Neural cell (in vitro differentiated cells): ENCODE data around the gene UMODL1. TPM values are rescaled to one million over a fixed set of nuclear protein-coding genes. Genes with fewer than 3 reads are reported as not detected.

Experiments
- H2AFZ ChIP-seq: fragments of 200-600, 300-800 bp; sonication (generic), shearing (Covaris generic); 2 replicates; pipeline ENCODE4 v1.6.0; 2014; ENCODE audit warnings: low read depth, mild to moderate bottlenecking, antibody characterized with exemption, low read length, moderate library complexity
- H3F3A ChIP-seq: fragments of 200-600 bp; shearing (Covaris generic); 2 replicates; pipeline ENCODE4 v1.6.1; 2016; ENCODE audit warnings: mild to moderate bottlenecking, moderate library complexity, mixed read lengths, antibody characterized with exemption, low read length; ENCODE audit not compliant: insufficient read depth, poor library complexity, severe bottlenecking
- H3K27ac ChIP-seq: fragments of 200-600, 300-800 bp; sonication (generic), shearing (Covaris generic); 2 replicates; pipeline ENCODE4 v1.5.1; 2014; ENCODE audit warnings: mild to moderate bottlenecking, low read length, moderate library complexity
- H3K27me3 ChIP-seq: fragments of 300-800, 200-600 bp; sonication (generic), shearing (Covaris generic); 2 replicates; pipeline ENCODE4 v1.6.0; 2014; ENCODE audit warnings: mild to moderate bottlenecking, low read depth, low read length, moderate library complexity; ENCODE audit not compliant: insufficient read depth
- H3K36me3 ChIP-seq: fragments of 300-800, 200-600 bp; sonication (generic), shearing (Covaris generic); 2 replicates; pipeline ENCODE4 v1.5.1; 2014; ENCODE audit warnings: mild to moderate bottlenecking, antibody characterized with exemption, low read length, moderate library complexity; ENCODE audit not compliant: insufficient read depth
- H3K4me2 ChIP-seq: fragments of 300-800, 200-600 bp; sonication (generic), shearing (Covaris generic); 2 replicates; pipeline ENCODE4 v1.6.0; 2014; ENCODE audit warnings: mild to moderate bottlenecking, low read length
- H3K4me3 ChIP-seq: fragments of 300-800, 200-600 bp; sonication (generic), shearing (Covaris generic); 2 replicates; pipeline ENCODE4 v1.5.1; 2014; ENCODE audit warnings: mild to moderate bottlenecking, low read length, moderate library complexity
- H3K79me2 ChIP-seq: fragments of 200-600 bp; shearing (Covaris generic); replicated peaks from 2 replicates; pipeline ENCODE4 v1.6.0; 2014; ENCODE audit warnings: mild to moderate bottlenecking, low read length, moderate library complexity; ENCODE audit not compliant: insufficient read depth
- H3K9ac ChIP-seq: fragments of 300-800, 200-600 bp; sonication (generic), shearing (Covaris generic); 2 replicates; pipeline ENCODE4 v1.6.1; 2016; ENCODE audit warnings: mild to moderate bottlenecking, low read length, mixed read lengths
- H3K9me2 ChIP-seq: fragments of 200-600 bp; shearing (Covaris generic); 2 replicates; pipeline ENCODE4 v1.6.1; 2016; ENCODE audit warnings: mild to moderate bottlenecking, low read length, mixed read lengths; ENCODE audit not compliant: insufficient read depth
- H3K9me3 ChIP-seq: fragments of 200-600, 300-800 bp; sonication (generic), shearing (Covaris generic); 2 replicates; pipeline ENCODE4 v1.6.1; 2016; ENCODE audit warnings: mild to moderate bottlenecking, mixed run types, low read length, moderate library complexity, mixed read lengths
- H4K20me1 ChIP-seq: fragments of 200-600 bp; shearing (Covaris generic); 2 replicates; pipeline ENCODE4 v1.6.1; 2016; ENCODE audit warnings: mild to moderate bottlenecking, mixed run types; ENCODE audit not compliant: insufficient read depth
- CTCF ChIP-seq: fragments of 450-650 bp; IDR thresholded peaks from 2 replicates; pipeline ENCODE4 v1.5.1; 2014; ENCODE audit warnings: antibody characterized with exemption, mild to moderate bottlenecking, moderate library complexity; ENCODE audit not compliant: poor library complexity, severe bottlenecking
- EP300 ChIP-seq: fragments of 450-650 bp; conservative IDR thresholded peaks from 2 replicates; pipeline ENCODE4 v1.6.1; 2014; ENCODE audit warnings: antibody characterized with exemption, mild to moderate bottlenecking, moderate library complexity; ENCODE audit not compliant: poor library complexity, severe bottlenecking
- EZH2 ChIP-seq: fragments of 200-600, 300-800 bp; shearing (Covaris generic), sonication (generic); IDR thresholded peaks from 2 replicates; pipeline ENCODE4 v1.6.1; 2014; ENCODE audit warnings: antibody characterized with exemption, low read length, borderline replicate concordance, mild to moderate bottlenecking; ENCODE audit not compliant: insufficient read depth, poor library complexity, severe bottlenecking
- MXI1 ChIP-seq: fragments of 450-650 bp; conservative IDR thresholded peaks from 2 replicates; pipeline ENCODE4 v1.6.1; 2014; ENCODE audit warnings: antibody characterized with exemption, mild to moderate bottlenecking; ENCODE audit not compliant: poor library complexity, severe bottlenecking
- POLR2AphosphoS5 ChIP-seq: IDR thresholded peaks from 2 replicates; pipeline ENCODE4 v1.6.1; 2012
- RAD21 ChIP-seq: fragments of 450-650 bp; conservative IDR thresholded peaks from 2 replicates; pipeline ENCODE4 v1.6.1; 2014; ENCODE audit warnings: antibody characterized with exemption, mild to moderate bottlenecking, moderate library complexity
- REST ChIP-seq: IDR thresholded peaks from 2 replicates; pipeline ENCODE4 v1.6.1; 2012; ENCODE audit warnings: borderline replicate concordance
- SMC3 ChIP-seq: fragments of 450-650 bp; conservative IDR thresholded peaks from 2 replicates; pipeline ENCODE4 v1.6.1; 2014; ENCODE audit warnings: antibody characterized with exemption, mild to moderate bottlenecking, moderate library complexity; ENCODE audit not compliant: poor library complexity
- TAF1 ChIP-seq: IDR thresholded peaks from 2 replicates; pipeline ENCODE4 v1.6.1; 2012; ENCODE audit warnings: low read depth
- polyA plus RNA-seq: library from polyadenylated mRNA; depleted of rRNA; stranded (reverse); fragments of >200 nt; gene quantifications from 2 replicates; pipeline ENCODE4 v1.2.3, GENCODE V29; 2014

The UMODL1 gene
- polyA plus RNA-seq, 1 donor from 2014 or later: 0.11 TPM

GRCh38 chr21:42154237-42155044 lies 83.3 kb downstream of the UMODL1 start:
- H3K9ac ChIP-seq: no peak overlapping the region
- no peaks in the 10 kb centered on the region for H3K9me2 ChIP-seq
- H3K9me3 ChIP-seq: no peaks in the 10 kb centered on the region

GRCh38 chr21:42155045-42155855 lies 84.1 kb downstream of the UMODL1 start:
- H4K20me1 ChIP-seq: no peaks in the 10 kb centered on the region
- H3K4me3 ChIP-seq: no peak overlapping the region
- H3K4me2 ChIP-seq: no peak overlapping the region
- no peaks in the 10 kb centered on the region for H3K9me2 ChIP-seq
- no peaks in the 10 kb centered on the region for H3K79me2 ChIP-seq
- H3K27ac ChIP-seq: no peak overlapping the region
- no peaks in the 10 kb centered on the region for H3K9me3 ChIP-seq
- no peak overlapping the region for H2AFZ ChIP-seq
- no peak overlapping the region for H3K9ac ChIP-seq
- TF ChIP-seq TAF1: no peak
- no peaks in the 10 kb centered on the region for H3F3A ChIP-seq
- H3K36me3 ChIP-seq: no peaks in the 10 kb centered on the region
- H3K27me3 ChIP-seq: no peaks in the 10 kb centered on the region

More at GRCh38 chr21:42154237-42155044, 83.3 kb downstream of the UMODL1 start:
- Histone ChIP-seq H3K27me3 (no peaks in the 10 kb centered on the region), H2AFZ (no peak overlapping the region), H3K79me2 (no peaks in the 10 kb centered on the region), H3K36me3 (no peaks in the 10 kb centered on the region), H3K27ac (no peak overlapping the region), H3F3A (no peaks in the 10 kb centered on the region), H3K4me2 (no peak overlapping the region), H4K20me1 (no peaks in the 10 kb centered on the region), H3K4me3 (no peak overlapping the region)
- TF ChIP-seq SMC3 (no peak), MXI1 (no peak), EZH2 (no peak), CTCF (no peak)

GRCh38 chr21:42156690-42157605 lies 85.8 kb downstream of the UMODL1 start:
- Histone ChIP-seq H3K27me3 (no peaks in the 10 kb centered on the region), H3K27ac (no peak overlapping the region), H3K4me3 (no peak overlapping the region), H3K36me3 (no peaks in the 10 kb centered on the region), H3K79me2 (no peaks in the 10 kb centered on the region), H3K9ac (no peak overlapping the region), H3K4me2 (no peak overlapping the region), H3K9me3 (no peaks in the 10 kb centered on the region), H2AFZ (no peak overlapping the region), H3K9me2 (no peaks in the 10 kb centered on the region), H4K20me1 (no peaks in the 10 kb centered on the region), H3F3A (no peaks in the 10 kb centered on the region)
- TF ChIP-seq SMC3: no peak
- TF ChIP-seq CTCF: no peak
- TF ChIP-seq TAF1: no peak
- no peak for TF ChIP-seq RAD21
- TF ChIP-seq POLR2AphosphoS5: no peak
- TF ChIP-seq REST: no peak
- no peak for TF ChIP-seq EP300
- TF ChIP-seq EZH2: no peak
- no peak for TF ChIP-seq MXI1
